AG10803 (cell line): ENCODE measurements around the gene ARHGEF1.

Source experiments
- DNase-seq: peaks from one replicate; pipeline ENCODE4 v3.0.0; 2010; ENCODE audit warnings: low read depth
- H3K4me3 ChIP-seq: 2 replicates; pipeline ENCODE4 v1.5.1; 2011; ENCODE audit warnings: mild to moderate bottlenecking, low read length, control low read depth
- TF ChIP-seq, protein P1 (sequence below): conservative IDR thresholded peaks from 2 replicates; pipeline ENCODE4 v1.5.1; 2011; ENCODE audit warnings: mild to moderate bottlenecking, low read length, control low read depth, inconsistent platforms

ARHGEF1 gene

GRCh38 chr19:41930322-41930722, 47.3 kb downstream of the ARHGEF1 start:
- DNase-seq = no peak
- no peak overlapping the region for H3K4me3 ChIP-seq
- TF ChIP-seq, protein P1, sequence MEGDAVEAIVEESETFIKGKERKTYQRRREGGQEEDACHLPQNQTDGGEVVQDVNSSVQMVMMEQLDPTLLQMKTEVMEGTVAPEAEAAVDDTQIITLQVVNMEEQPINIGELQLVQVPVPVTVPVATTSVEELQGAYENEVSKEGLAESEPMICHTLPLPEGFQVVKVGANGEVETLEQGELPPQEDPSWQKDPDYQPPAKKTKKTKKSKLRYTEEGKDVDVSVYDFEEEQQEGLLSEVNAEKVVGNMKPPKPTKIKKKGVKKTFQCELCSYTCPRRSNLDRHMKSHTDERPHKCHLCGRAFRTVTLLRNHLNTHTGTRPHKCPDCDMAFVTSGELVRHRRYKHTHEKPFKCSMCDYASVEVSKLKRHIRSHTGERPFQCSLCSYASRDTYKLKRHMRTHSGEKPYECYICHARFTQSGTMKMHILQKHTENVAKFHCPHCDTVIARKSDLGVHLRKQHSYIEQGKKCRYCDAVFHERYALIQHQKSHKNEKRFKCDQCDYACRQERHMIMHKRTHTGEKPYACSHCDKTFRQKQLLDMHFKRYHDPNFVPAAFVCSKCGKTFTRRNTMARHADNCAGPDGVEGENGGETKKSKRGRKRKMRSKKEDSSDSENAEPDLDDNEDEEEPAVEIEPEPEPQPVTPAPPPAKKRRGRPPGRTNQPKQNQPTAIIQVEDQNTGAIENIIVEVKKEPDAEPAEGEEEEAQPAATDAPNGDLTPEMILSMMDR = no peak

- DNase-seq = no peak
- TF ChIP-seq, protein P1 = peak; percentile 36; the same call in 1 of the 2 replicates
Measured at GRCh38 chr19:41930926-41931592, 48.1 kb downstream of the ARHGEF1 start.

GRCh38 chr19:41932259-41932719, 49.3 kb downstream of the ARHGEF1 start:
- no peak for DNase-seq
- TF ChIP-seq, protein P1 = no peak
- H3K4me3 ChIP-seq = no peak overlapping the region

More at GRCh38 chr19:41930926-41931592, 48.1 kb downstream of the ARHGEF1 start:
- no peak overlapping the region for H3K4me3 ChIP-seq

- H3K4me3 ChIP-seq = no peak overlapping the region
- TF ChIP-seq, protein P1 = no peak
- no peak for DNase-seq
Measured at GRCh38 chr19:41932720-41933332, 49.8 kb downstream of the ARHGEF1 start.

DNA sequence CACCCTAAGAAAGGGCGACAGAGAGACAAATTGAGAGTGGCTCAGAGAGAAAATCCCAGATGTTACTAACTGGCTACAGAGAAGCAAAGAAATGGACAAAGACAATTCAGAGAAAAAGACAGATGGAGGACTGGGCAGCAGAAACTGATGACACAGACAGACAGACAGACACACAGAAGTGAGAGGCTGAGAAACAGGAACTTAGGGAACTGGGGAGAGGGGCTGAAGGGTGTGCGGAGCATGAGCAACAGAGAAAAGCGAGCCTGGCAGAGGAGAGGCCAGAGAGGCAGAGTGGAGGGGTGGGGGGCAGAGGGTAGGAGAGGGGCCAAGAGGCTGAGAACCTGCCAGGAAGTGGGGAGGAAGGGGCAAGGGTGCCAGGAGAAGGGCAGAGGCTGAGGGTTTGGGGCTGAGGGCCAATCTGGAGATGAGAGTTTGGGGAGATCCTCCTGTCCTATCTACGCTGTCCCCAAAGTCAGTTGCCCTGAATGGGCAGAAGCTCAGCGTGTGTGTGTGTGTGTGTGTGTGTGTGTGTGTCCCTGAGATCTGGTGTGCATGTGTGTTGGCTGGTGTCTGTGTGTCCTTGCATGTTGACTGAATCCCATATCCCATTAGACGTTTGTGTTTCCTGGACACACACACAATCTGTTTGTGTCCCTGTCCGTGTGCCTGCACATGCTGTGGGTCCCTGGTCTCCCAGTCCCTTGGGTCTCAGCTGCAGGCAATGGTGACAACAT, 50.9 kb downstream of the ARHGEF1 start:
- TF ChIP-seq, protein P1 = no peak
- no peak overlapping the region for H3K4me3 ChIP-seq
- no peak for DNase-seq

- H3K4me3 ChIP-seq = no peak overlapping the region
- TF ChIP-seq, protein P1 = peak; percentile 86
- DNase-seq = peak; percentile 42
Measured at GRCh38 chr19:41934849-41935374, 51.9 kb downstream of the ARHGEF1 start.
